Vagina (tissue), 2 donors: ENCODE measurements around the gene MAD1L1. TPM values are rescaled to one million over a fixed set of nuclear protein-coding genes. Genes with fewer than 3 reads are reported as not detected.

Experiments
- DNase-seq, 2 donors: peaks; one replicate each; pipeline ENCODE4 v3.0.0-alpha.2; 2017; ENCODE audit errors: extremely low spot score in 2 of 2
- H3K27ac ChIP-seq: fragments of 200-600 bp; sonication (generic); one replicate; pipeline ENCODE4 v1.5.1; 2019
- H3K27me3 ChIP-seq: fragments of 200-600 bp; sonication (generic); one replicate; pipeline ENCODE4 v1.5.1; 2019
- H3K36me3 ChIP-seq, 2 donors: fragments of 200-600 bp; sonication (generic); one replicate each; pipeline ENCODE4 v1.5.1; 2017 to 2019
- H3K4me1 ChIP-seq: fragments of 200-600 bp; sonication (generic); one replicate; pipeline ENCODE4 v1.5.1; 2019
- H3K4me3 ChIP-seq, 2 donors: fragments of 200-600 bp; sonication (generic); 1 replicate in 1 of 2; 2 replicates in 1 of 2; pipeline ENCODE4 v1.5.1; 2016 to 2019
- H3K9me3 ChIP-seq: fragments of 200-600 bp; sonication (generic); one replicate; pipeline ENCODE4 v1.5.1; 2019
- CTCF ChIP-seq, 3 experiments: fragments of 450-650 bp in 2 of 3; fragments of 200-600 bp in 1 of 3; sonication (generic) in 1 of 3; IDR thresholded peaks; one replicate each; pipeline ENCODE4 v1.5.1; 2017 to 2019; ENCODE audit warnings: antibody characterized with exemption in 3 of 3, mild to moderate bottlenecking in 2 of 3, moderate library complexity in 2 of 3
- POLR2A ChIP-seq, 2 donors: fragments of 450-650 bp; IDR thresholded peaks; one replicate each; pipeline ENCODE4 v1.6.1; 2017; ENCODE audit warnings: antibody characterized with exemption in 2 of 2, mild to moderate bottlenecking in 2 of 2, moderate library complexity in 2 of 2
- POLR2AphosphoS5 ChIP-seq, 2 donors: sonication (generic); formaldehyde crosslinking; IDR thresholded peaks; one replicate each; pipeline ENCODE4 v1.9.0; 2017; ENCODE audit warnings: antibody characterized with exemption in 2 of 2, mild to moderate bottlenecking in 2 of 2, low read depth in 1 of 2; ENCODE audit not compliant: insufficient read depth in 1 of 2
- intact Hi-C: fragments of 100-400 bp; cut with DNase I; formaldehyde crosslinking; loops from one replicate; pipeline ENCODE4 v1.15.1; 2023
- total RNA-seq: library from RNA; depleted of rRNA; stranded (reverse); fragments of >200 nt; gene quantifications from one replicate; pipeline ENCODE4 v1.2.3, GENCODE V29; 2016

The MAD1L1 gene
- total RNA-seq, 1 donor from 2014 or later: 62.4 TPM

DNA sequence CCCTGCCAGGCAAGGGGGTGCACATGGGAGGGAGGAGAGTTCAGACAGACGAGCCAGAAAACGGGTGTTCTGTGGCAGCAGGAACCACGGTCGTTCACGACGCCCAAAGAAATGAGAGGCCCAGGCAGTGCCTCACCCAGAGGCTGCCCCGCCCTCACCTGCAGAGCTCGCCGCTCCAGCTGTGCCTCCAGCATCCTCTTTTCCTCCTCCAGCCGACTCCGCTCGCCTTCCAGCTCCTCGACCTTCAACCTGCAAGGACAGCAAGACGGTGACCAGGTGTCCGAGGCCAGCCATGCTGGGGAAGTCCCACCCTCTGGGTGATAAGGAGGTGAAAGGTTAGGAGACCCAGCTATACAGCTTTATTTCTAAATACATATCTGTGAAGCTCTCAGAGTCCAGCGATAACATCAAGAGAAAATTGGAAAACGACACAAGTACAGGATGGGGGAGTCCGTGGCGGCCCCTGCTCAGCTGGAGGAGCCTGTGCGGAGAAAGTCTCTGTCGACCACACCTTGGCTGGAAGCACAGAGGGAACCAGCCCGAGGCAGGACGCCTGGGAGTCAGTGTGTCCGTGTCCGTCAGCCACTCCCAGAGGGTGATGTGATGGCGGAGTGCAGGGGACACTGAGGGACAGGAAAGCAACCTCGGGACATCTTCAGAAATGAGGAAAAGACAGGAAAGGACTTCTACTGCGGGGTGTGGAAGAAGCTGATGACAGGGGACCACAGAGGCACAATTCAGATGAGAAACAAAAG is 275.1 kb downstream of the MAD1L1 start:
- intact Hi-C loops: no loop called here
- Histone ChIP-seq H3K4me1 (no peaks in the 10 kb centered on the region), H3K9me3 (no peaks in the 10 kb centered on the region), H3K27ac (no peak overlapping the region), H3K36me3 (no peaks in the 10 kb centered on the region), H3K27me3 (no peaks in the 10 kb centered on the region), H3K4me3 (no peak overlapping the region)
- DNase-seq: no peak
- no peak for TF ChIP-seq POLR2AphosphoS5 (IDR thresholded peaks at IDR 0.05; ENCODE audit: insufficient read depth in 1 of 2, low read depth in 1 of 2)
- no peak for TF ChIP-seq POLR2A (IDR thresholded peaks at IDR 0.05)
- no peak for TF ChIP-seq CTCF (IDR thresholded peaks at IDR 0.05)

DNA sequence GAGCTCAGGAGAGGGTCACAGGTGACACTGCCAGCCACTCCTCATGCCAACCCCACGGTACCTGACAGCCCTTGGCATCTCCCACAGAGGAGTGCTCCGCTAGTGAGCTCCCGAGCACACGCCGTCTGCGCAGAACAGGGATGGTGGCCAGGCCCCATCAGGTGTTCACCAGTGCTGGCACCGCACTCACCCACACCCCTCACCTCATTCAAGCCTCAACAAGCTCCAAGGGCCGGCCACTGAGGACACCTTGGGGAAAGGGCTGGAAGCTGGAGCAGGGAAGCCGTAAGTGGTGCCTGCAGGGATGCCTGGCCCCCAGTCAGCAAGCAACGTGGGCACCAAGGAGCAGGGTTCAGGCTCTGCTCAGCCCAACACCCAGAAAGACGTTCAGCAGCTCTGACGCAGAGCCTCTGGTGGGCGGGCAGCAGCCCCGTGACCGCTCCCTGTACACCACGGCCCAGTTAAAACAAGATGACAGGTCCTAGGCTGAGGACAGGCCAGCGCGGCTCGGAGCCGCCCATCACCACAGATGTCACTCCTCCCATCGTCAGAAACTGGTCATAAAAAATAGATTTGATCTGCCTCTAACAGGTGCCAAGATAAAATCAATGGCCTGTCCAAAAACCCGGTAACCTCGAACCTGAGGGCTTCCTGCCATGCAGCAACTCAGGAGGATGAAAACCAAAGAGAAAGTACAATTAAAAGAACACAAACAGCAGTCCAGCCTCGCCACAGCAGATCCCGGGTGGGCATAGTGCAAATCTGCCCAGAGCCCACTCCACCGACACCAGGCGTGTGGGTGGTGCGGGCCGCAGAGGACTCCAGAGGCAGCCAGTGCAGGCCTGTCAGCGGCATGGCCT is 275.9 kb downstream of the MAD1L1 start:
- intact Hi-C loops: no loop called here

GRCh38 chr7:1956141-1956540 is 276.6 kb downstream of the MAD1L1 start:
- Histone ChIP-seq H3K4me3 (no peak overlapping the region), H3K9me3 (no peaks in the 10 kb centered on the region), H3K27ac (no peak overlapping the region), H3K36me3 (no peaks in the 10 kb centered on the region), H3K4me1 (peaks cover 5% of the 10 kb centered on the region), H3K27me3 (no peaks in the 10 kb centered on the region)
- no peak for TF ChIP-seq POLR2A (IDR thresholded peaks at IDR 0.05)
- no peak for TF ChIP-seq CTCF (IDR thresholded peaks at IDR 0.05)
- TF ChIP-seq POLR2AphosphoS5 (IDR thresholded peaks at IDR 0.05; ENCODE audit: insufficient read depth in 1 of 2, low read depth in 1 of 2): no peak
- no peak for DNase-seq
- intact Hi-C loops: no loop called here

More for the DNA sequence above, 275.9 kb downstream of the MAD1L1 start:
- H3K4me1 ChIP-seq: no peaks in the 10 kb centered on the region
- H3K27me3 ChIP-seq: no peaks in the 10 kb centered on the region
- H3K27ac ChIP-seq: no peak overlapping the region
- H3K36me3 ChIP-seq: no peaks in the 10 kb centered on the region
- no peaks in the 10 kb centered on the region for H3K9me3 ChIP-seq
- no peak for DNase-seq
- no peak for TF ChIP-seq CTCF (IDR thresholded peaks at IDR 0.05)
- no peak for TF ChIP-seq POLR2AphosphoS5 (IDR thresholded peaks at IDR 0.05; ENCODE audit: insufficient read depth in 1 of 2, low read depth in 1 of 2)
- TF ChIP-seq POLR2A (IDR thresholded peaks at IDR 0.05): no peak
- no peak overlapping the region for H3K4me3 ChIP-seq

GRCh38 chr7:1954366-1955004 is 278.3 kb downstream of the MAD1L1 start:
- Histone ChIP-seq H3K4me1 (peaks cover 8% of the 10 kb centered on the region), H3K27ac (no peak overlapping the region), H3K36me3 (no peaks in the 10 kb centered on the region), H3K27me3 (no peaks in the 10 kb centered on the region), H3K4me3 (no peak overlapping the region), H3K9me3 (no peaks in the 10 kb centered on the region)
- no peak for TF ChIP-seq POLR2AphosphoS5 (IDR thresholded peaks at IDR 0.05; ENCODE audit: insufficient read depth in 1 of 2, low read depth in 1 of 2)
- TF ChIP-seq CTCF (IDR thresholded peaks at IDR 0.05): no peak
- TF ChIP-seq POLR2A (IDR thresholded peaks at IDR 0.05): no peak
- no peak for DNase-seq
- intact Hi-C loops: no loop called here
